H4 (cell line): ENCODE data around the gene SAG. TPM values are rescaled to one million over a fixed set of nuclear protein-coding genes. Genes with fewer than 3 reads are reported as not detected.
"Not testable (repeated sequence)": the region's sequence is repeated elsewhere in the genome, so short reads cannot be mapped to it uniquely, and the experiment has no call there.

Experiments used
- DNase-seq: peaks from one replicate; pipeline ENCODE4 v3.0.0-alpha.2; 2015; ENCODE audit warnings: low spot score
- total RNA-seq: library from RNA; depleted of rRNA; stranded (reverse); fragments of >200 nt; shearing (Covaris generic); gene quantifications from 2 replicates; pipeline ENCODE4 v1.2.3, GENCODE V29; 2014

The SAG gene
- total RNA-seq, 1 experiment from 2014 or later, result not detected

DNA sequence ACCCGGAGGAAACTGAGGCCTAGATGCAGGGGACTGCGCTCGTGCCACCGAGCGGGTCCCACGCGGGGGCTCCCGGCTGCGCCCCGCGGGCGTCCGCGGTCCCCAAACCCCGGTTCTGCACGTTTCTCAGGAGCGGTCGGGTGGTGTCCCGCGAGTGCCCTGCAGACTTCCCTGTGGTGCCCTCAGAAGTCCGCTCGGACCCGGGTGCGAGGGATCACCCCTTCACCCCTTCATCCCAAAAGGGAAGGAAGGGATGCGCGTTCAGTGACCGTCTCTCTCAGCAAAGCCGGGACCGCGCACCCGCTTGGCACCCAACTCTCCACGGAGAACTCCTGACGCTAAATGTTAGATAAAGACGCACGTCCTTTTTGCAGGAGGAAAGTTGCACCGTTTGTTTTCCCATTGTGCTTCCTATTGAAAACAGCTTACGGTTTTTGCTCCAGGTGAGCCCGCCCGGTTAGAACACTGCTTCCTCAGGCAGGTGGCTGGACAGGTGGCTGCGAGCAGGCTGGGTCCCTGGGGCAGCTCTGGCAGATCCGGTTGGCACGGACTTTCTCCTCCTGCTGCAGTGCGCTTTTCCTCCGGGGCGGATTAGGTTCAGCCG is 47.5 kb downstream of the SAG start:
- no peak for DNase-seq

- DNase-seq, result no peak
Observed at GRCh38 chr2:233355916-233356315, 48.3 kb downstream of the SAG start.

- no peak for DNase-seq
Observed at GRCh38 chr2:233356546-233357308, 49.1 kb downstream of the SAG start.

DNA sequence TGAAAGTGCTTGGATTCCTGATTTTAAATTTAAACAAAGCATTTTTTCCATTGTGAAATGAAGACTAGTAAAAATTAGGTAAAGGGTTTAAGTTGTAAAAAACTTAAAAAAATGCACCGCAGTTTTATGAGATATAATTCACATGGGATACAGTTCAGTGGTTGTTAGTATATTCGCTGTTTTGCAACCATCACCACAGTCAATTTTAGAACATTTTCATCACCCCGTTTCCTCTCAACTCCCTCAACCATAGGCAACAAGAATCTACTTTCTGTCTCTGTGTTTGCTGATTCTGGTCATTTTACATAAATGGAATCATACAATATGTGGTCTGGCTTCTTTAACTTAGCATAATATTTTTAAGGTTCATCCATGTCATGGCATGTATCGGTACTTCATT is 50.7 kb downstream of the SAG start:
- DNase-seq, result no peak

DNA sequence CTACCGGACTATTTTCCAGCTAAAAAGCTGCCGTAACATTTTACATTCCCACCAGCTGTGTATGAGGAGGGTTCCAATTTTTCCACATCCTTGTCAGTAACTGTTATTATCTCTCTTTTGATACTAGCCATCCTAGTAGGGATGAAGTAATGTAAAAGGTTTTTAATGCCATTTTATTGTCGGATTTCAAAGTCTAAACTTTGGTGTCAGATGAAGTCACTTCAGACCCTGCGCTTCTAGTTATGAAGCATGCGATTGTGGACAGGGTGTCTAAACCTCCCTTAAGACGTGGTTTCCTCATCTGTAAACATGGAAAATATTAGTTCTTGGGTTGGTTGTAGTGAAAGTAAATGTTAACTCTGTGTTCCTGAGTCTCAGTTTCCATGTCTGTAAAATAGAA is 51.3 kb downstream of the SAG start:
- no peak for DNase-seq

DNA sequence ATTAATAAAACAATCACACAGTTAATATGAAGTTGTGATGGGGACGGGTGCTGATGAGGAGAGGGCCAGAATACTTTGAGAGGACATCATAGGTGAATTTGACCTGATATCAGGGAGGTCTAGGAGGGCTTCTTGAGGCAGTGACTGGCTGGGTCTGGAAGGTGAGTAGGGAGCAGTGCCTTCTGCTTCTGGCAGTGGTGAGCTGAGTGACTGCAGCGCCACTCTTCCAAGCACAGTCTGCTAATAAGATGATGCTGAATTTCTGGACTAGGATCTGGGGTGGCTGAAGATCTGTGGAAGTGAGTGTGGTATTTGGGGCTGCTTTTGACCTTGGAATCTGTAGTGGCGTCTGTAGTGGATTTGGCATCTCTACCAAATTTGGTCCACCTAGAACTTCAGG is 52.2 kb downstream of the SAG start:
- no peak for DNase-seq

DNA sequence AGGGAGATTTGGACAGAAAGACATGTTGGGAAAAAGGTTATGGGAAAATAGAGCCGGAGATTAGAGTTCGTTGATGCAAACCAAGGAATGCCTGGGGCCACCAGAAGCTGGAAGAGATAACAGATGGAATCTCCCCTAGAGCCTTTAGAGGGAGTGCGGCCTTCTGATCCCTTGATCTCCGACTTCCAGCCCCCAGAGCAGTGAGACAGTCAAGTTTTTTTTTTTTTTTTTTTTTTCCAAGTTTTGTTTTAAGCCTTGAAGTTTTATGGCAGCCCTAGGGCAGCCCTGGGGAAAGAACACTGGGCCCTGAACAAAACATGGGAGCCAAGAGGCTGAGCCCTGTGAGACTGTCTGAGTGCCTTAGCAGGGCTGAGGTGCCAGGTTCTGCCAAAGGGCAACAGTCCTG is 53.2 kb downstream of the SAG start:
- DNase-seq, result no peak

DNA sequence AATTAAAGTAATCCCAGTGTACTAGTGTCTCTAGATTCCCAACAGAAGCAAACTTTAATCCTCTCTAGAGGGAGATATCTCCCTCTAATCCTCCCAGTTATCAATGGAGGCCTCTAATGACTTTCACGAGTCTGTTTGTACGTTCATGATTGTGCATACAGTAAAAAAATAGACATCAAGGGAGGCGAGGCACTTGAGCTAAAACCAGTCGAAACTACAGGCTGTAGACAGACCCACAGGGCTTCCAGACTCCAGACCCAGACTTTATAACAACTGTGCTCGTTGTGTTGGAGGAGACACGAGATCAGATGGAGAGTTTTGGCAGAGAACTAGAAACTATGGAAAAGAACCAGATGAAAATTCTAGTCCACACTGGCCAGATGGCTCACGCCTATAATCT is 53.7 kb downstream of the SAG start:
- DNase-seq, result no peak

- no peak for DNase-seq
Observed at GRCh38 chr2:233362742-233363141, 55.1 kb downstream of the SAG start.

- no peak for DNase-seq
Observed at GRCh38 chr2:233363744-233364235, 56.2 kb downstream of the SAG start.

- no peak for DNase-seq
Observed at GRCh38 chr2:233365861-233366520, 58.4 kb downstream of the SAG start.

DNA sequence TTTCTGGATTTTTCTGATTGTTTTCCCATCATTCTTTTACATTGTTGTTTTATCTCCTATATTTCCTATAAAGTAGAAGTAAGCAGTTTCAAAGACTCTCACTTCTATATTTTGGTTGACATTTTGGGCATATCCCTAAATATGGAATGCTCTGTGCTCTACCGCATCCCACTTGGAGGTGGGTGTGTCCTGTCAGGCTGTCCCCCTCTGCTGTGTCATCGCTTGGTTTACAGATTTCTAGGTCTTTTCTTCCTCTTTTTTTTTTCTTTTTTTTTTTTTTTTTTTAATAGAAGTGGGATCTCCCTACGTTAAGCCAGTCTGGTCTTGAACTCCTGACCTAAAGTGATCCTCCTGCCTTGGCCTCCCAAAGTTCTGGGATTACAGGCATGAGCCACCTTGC is 60.0 kb downstream of the SAG start:
- DNase-seq, result no peak

GRCh38 chr2:233368756-233369155 is 61.1 kb downstream of the SAG start:
- DNase-seq, result no peak

- no peak for DNase-seq
Observed at GRCh38 chr2:233369462-233369861, 61.8 kb downstream of the SAG start.

DNA sequence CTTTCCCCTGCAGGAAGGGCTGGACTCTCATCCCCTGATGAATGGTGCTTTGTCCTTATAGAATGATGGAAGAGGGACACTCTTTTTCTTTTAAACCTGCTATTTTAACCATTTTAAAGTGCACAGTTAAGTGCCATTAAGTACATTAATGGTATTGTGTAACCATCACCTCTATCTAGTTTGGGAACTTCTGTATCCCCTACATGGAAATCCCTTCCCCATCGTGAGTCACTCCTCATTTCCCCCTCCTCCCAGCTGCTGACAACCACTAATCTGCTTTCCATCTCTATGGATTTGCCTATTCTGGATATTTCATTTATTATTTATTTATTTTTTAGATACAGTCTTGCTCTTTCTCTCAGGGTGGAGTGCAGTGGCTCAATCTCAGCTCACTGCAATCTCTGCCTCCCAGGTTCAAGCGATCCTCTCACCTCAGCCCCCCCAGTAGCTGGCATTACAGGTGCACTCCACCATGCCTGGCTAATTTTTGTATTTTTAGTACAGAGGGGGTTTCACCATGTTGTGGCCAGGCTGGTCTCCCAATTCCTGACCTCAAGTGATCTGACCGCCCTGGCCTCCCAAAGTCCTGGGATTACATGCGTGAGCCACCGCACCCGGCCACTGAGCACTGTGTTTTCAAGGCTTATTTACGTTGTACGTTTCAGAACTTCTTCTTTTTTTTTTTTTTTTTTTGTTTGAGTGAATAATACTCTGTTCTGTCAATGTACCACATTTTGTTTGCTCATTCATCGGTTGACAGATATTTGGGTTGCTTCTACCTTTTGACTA is 62.5 kb downstream of the SAG start:
- DNase-seq, result no peak

DNA sequence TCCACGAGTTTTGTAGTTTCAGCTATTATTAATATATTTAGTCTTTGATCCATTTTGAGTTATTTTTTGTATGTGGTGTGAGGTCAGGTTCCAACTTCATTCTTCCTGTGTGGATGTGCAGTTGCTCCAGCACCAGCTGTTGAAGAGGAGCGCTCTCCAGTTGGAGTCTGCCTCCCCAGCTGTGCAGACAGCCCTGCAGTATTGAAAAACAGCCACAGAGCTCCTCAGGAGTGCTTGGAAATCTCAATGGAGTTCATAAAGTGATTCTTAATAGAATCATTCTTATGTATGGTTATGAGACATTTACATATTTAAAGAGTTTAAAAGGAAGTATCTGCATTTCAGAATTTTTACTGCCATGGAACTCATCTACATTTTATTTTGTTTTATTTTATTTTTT is 64.0 kb downstream of the SAG start:
- no peak for DNase-seq

- no peak for DNase-seq
Observed at GRCh38 chr2:233372855-233373254, 65.2 kb downstream of the SAG start.

GRCh38 chr2:233373316-233373715 is 65.7 kb downstream of the SAG start:
- DNase-seq, result no peak

DNA sequence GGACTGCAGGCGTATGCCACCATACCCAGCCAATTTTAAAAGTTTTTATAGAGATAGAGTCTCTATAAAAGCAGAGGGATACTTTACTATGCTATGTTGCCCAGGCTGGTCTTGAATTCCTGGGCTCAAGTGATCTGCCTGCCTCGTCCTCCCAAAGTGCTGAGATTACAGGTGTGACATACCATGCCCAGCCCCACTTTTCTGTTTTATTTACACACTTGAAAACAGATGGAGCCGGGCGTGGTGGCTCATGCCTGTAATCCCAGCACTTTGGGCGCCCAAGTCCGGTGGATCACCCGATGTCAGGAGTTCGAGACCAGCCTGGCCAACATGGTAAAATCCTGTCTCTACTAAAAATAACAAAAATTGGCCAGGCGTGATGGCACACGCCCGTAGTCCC is 67.2 kb downstream of the SAG start:
- not testable (repeated sequence) for DNase-seq

DNA sequence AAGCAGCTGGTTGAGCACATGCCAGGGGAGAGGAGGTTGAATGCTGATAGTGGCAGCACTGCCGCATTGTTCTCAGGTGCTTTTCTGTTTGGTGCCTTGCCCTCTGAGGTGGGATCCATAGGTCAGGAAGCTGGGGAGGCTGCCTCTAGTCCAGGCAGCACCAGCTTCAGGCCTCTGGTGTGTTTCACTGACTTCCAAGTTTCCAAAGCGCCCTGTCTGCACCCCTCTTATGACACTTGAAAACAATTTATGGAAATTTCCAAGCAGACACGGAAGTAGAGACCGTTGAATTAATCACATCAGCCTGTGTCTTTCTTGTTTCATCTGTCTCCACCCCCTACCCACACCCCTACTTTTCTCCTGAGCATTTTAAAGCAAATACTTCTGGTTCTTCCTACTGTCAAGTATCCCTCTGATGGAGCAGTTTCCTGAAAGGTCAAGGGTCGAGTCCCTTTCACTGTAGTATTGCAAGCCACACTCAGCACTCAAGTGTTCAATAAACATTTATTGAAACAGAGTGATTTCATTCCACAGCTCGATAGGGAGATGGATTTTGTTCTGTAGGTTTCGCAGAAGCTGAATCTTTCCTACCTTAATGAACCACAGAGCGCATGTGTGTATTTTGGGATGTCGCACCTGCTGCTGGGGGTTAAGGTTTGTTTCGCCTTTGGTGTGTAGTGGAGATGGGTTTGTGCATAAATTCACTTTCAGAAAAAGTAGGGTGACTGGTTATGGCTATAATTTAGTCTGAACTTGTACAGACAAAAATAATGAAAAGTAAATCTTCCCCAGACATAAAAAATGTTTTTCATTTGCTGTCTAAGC is 68.1 kb downstream of the SAG start:
- DNase-seq, result no peak

DNA sequence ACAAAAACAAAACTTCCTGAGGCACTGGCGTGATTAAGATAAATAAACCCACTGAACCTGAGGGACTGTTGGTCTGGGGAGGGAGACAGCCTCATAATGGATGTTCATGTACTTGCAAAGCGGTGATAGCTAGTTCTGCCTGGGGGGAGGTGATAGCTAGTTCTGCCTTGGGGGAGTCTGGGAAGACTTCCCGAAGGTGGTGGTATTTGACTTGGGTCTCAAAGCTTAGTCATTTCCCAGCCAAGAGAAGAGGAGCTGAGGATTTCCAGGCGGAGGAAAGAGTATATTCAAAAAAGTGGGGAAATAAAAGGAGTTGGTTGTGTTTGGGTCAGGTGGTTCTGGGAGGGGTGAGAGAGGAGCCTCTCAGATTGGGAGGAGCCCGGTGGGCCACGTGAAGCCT is 71.4 kb downstream of the SAG start:
- no peak for DNase-seq
